Subcutaneous adipose tissue (tissue), 4 donors: ENCODE data around the gene ZNF776. TPM values are rescaled to one million over a fixed set of nuclear protein-coding genes. Genes with fewer than 3 reads are reported as not detected.

Source experiments
- total RNA-seq, 4 donors: library from RNA; depleted of rRNA; stranded (reverse); fragments of >200 nt; gene quantifications; one replicate each; pipeline ENCODE4 v1.1.0, GENCODE V29; 2016
- TF ChIP-seq, protein P1 (sequence below): fragments of 450-650 bp; IDR thresholded peaks from one replicate; pipeline ENCODE4 v1.5.1; 2016; ENCODE audit warnings: low read depth, mild to moderate bottlenecking, control low read depth, antibody characterized with exemption, moderate library complexity

The ZNF776 gene
- total RNA-seq, 4 donors from 2014 or later: 8.8 to 10.9 (median 10.1) TPM

DNA sequence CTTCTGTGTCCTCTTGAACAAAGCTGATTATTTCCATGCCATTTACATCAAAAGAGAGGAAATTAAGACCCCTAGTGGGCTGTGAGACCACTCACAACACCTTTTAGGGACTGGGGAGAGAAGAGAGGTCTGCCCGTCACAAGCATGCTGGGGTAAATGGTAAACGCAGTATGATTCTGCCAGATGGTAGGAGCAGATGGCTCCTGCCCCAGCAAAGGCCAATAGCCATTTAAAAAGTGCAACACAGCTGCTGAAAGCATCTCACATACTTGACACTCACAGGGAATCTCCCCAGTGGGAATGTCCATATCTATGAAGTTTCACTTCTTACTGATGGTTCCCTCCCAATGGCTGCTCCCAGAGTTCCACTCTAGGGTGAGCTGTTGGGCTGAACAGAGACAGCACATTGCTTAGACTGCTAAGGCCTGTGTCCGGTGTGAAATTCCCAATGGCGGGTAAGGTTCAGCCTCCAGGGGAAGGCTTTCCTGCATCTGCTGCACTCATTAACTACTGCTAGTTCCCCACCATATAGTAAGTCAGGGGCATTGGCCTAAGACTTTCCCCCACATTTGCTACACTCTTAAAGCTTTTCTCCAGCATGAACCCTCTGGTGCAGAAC lies 26.6 kb upstream of the ZNF776 start:
- TF ChIP-seq, protein P1, sequence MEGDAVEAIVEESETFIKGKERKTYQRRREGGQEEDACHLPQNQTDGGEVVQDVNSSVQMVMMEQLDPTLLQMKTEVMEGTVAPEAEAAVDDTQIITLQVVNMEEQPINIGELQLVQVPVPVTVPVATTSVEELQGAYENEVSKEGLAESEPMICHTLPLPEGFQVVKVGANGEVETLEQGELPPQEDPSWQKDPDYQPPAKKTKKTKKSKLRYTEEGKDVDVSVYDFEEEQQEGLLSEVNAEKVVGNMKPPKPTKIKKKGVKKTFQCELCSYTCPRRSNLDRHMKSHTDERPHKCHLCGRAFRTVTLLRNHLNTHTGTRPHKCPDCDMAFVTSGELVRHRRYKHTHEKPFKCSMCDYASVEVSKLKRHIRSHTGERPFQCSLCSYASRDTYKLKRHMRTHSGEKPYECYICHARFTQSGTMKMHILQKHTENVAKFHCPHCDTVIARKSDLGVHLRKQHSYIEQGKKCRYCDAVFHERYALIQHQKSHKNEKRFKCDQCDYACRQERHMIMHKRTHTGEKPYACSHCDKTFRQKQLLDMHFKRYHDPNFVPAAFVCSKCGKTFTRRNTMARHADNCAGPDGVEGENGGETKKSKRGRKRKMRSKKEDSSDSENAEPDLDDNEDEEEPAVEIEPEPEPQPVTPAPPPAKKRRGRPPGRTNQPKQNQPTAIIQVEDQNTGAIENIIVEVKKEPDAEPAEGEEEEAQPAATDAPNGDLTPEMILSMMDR: no peak

DNA sequence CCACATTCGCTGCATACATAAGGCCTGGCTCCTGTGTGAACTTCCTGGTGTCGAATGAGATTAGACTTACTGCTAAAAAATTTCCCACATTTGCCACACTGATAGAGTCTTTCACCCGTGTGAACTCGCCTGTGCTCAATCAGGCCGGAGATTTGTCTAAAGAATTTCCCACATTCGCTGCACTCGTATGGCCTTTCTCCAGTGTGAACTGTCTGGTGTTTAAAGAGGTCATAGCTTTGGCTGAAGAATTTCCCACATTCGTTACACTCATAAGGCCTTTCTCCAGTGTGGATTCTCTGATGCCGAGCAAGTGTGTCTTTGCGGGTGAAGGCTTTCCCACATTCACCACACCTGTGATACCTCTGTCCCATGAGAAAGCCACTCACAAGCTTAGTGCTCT lies 25.7 kb upstream of the ZNF776 start:
- TF ChIP-seq, protein P1: no peak

- TF ChIP-seq, protein P1: no peak
Observed at GRCh38 chr19:57747472-57747807, 825 bp downstream of the ZNF776 start.

DNA sequence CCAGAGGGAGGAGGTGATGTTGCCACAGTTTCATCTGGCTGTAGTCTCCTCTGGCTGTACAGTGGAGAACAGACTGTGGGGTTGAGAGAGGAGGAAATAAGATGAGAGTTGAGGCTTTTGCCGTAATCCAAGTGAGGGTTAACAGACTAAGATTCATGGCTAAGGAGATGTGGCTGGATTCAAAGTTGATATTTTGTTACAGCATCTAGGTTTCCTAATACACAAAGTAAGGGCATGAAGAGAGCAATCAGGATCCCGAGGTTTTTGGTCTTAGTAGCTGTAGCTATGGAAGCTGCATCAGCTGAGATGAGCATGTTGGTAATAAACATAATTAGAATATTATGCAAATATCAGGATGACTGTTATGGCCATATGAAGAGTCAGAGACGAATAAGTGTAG lies 1.4 kb downstream of the ZNF776 start:
- TF ChIP-seq, protein P1: no peak

GRCh38 chr19:57754091-57754673 lies 7.6 kb downstream of the ZNF776 start:
- TF ChIP-seq, protein P1: no peak

- TF ChIP-seq, protein P1: no peak
Observed at GRCh38 chr19:57755031-57755430, 8.4 kb downstream of the ZNF776 start.

GRCh38 chr19:57757941-57758340 lies 11.3 kb downstream of the ZNF776 start:
- TF ChIP-seq, protein P1: no peak
